Transverse colon (tissue), 4 donors: ENCODE measurements around the gene MYPN.

ENCODE experiments used
- CTCF ChIP-seq, 5 experiments: fragments of 200-600 bp in 3 of 5; fragments of 450-650 bp in 2 of 5; sonication (generic) in 3 of 5; IDR thresholded peaks; 1 replicate in 2 of 5; 2 replicates in 3 of 5; pipeline ENCODE4 v1.5.1; 2016 to 2017; ENCODE audit warnings: antibody characterized with exemption in 5 of 5, inconsistent platforms in 3 of 5, mild to moderate bottlenecking in 2 of 5, moderate library complexity in 1 of 5
- POLR2AphosphoS5 ChIP-seq, 3 donors: sonication (generic); formaldehyde crosslinking; IDR thresholded peaks; one replicate each; pipeline ENCODE4 v1.6.1; 2016; ENCODE audit warnings: antibody characterized with exemption in 3 of 3

GRCh38 chr10:68103261-68103878 lies 5.9 kb upstream of the MYPN start:
- TF ChIP-seq CTCF (IDR thresholded peaks at IDR 0.05) (no peak), POLR2AphosphoS5 (IDR thresholded peaks at IDR 0.05) (no peak)
